HepG2 (cell line): ENCODE measurements around the gene TEX261. TPM values are rescaled to one million over a fixed set of nuclear protein-coding genes. Genes with fewer than 3 reads are reported as not detected.

Experiments
- ATF3 ChIP-seq: sonication (generic); formaldehyde crosslinking; IDR thresholded peaks from 2 replicates; pipeline ENCODE4 v1.4.0; 2020; ENCODE audit warnings: missing genetic modification reagents
- CSRNP2 ChIP-seq: sonication (generic); formaldehyde crosslinking; conservative IDR thresholded peaks from 2 replicates; pipeline ENCODE4 v1.8.0; 2022; ENCODE audit warnings: low read depth, missing genetic modification reagents
- ERF ChIP-seq: IDR thresholded peaks from 2 replicates; pipeline ENCODE4 v1.6.1; 2018; ENCODE audit warnings: missing biosample characterization, missing genetic modification reagents
- FLYWCH1 ChIP-seq: sonication (generic); formaldehyde crosslinking; IDR thresholded peaks from 2 replicates; pipeline ENCODE4 v1.8.1; 2023; ENCODE audit warnings: mild to moderate bottlenecking, missing genetic modification reagents
- HMGA1 ChIP-seq: sonication (generic); formaldehyde crosslinking; conservative IDR thresholded peaks from 2 replicates; pipeline ENCODE4 v1.4.0; 2020; ENCODE audit warnings: missing genetic modification reagents
- HNRNPUL1 ChIP-seq: fragments of 200-400 bp; formaldehyde crosslinking; IDR thresholded peaks from 2 replicates; pipeline ENCODE4 v1.6.1; 2017; ENCODE audit warnings: low read depth, mild to moderate bottlenecking, low read length, moderate library complexity
- KDM1A ChIP-seq: IDR thresholded peaks from 2 replicates; pipeline ENCODE4 v1.6.1; 2016; ENCODE audit warnings: missing compliant biosample characterization
- KLF15 ChIP-seq: sonication (generic); formaldehyde crosslinking; IDR thresholded peaks from 2 replicates; pipeline ENCODE4 v1.8.1; 2023; ENCODE audit warnings: borderline replicate concordance, mild to moderate bottlenecking, inconsistent platforms, missing genetic modification reagents, mixed read lengths
- PHF5A ChIP-seq: IDR thresholded peaks from one replicate; pipeline ENCODE4 v1.6.1; 2018; ENCODE audit warnings: low read depth, missing genetic modification reagents; ENCODE audit not compliant: unreplicated experiment
- RBM39 ChIP-seq: fragments of 200-400 bp; formaldehyde crosslinking; IDR thresholded peaks from one replicate; pipeline ENCODE4 v1.6.1; 2018; ENCODE audit warnings: antibody characterized with exemption, mild to moderate bottlenecking, low read depth, low read length; ENCODE audit not compliant: poor library complexity, severe bottlenecking
- SIX1 ChIP-seq: sonication (generic); formaldehyde crosslinking; IDR thresholded peaks from 2 replicates; pipeline ENCODE4 v1.4.0; 2020; ENCODE audit warnings: missing genetic modification reagents, borderline replicate concordance
- TFAP4 ChIP-seq: sonication (generic); IDR thresholded peaks from 2 replicates; pipeline ENCODE4 v1.6.1; 2016; ENCODE audit warnings: low read depth, borderline replicate concordance
- TFDP1 ChIP-seq: IDR thresholded peaks from 2 replicates; pipeline ENCODE4 v1.6.1; 2016; ENCODE audit warnings: missing compliant biosample characterization, missing genetic modification reagents, borderline replicate concordance
- TFDP2 ChIP-seq: sonication (generic); formaldehyde crosslinking; IDR thresholded peaks from 2 replicates; pipeline ENCODE4 v1.4.0; 2020; ENCODE audit warnings: missing genetic modification reagents
- ZFP91 ChIP-seq: sonication (generic); formaldehyde crosslinking; IDR thresholded peaks from 2 replicates; pipeline ENCODE4 v1.9.0; 2022; ENCODE audit warnings: missing genetic modification reagents, mild to moderate bottlenecking, borderline replicate concordance
- ZNF207 ChIP-seq: fragments of 450-650 bp; IDR thresholded peaks from 2 replicates; pipeline ENCODE4 v1.6.1; 2016; ENCODE audit warnings: antibody characterized with exemption, borderline replicate concordance
- ZNF292 ChIP-seq: sonication (generic); formaldehyde crosslinking; IDR thresholded peaks from 2 replicates; pipeline ENCODE4 v1.8.1; 2022; ENCODE audit warnings: mild to moderate bottlenecking, low read depth, missing genetic modification reagents, borderline replicate concordance
- ZNF737 ChIP-seq: sonication (generic); formaldehyde crosslinking; IDR thresholded peaks from 2 replicates; pipeline ENCODE4 v1.5.0; 2020; ENCODE audit warnings: missing genetic modification reagents, mild to moderate bottlenecking, borderline replicate concordance
- ZNF747 ChIP-seq: sonication (generic); formaldehyde crosslinking; IDR thresholded peaks from 2 replicates; pipeline ENCODE4 v1.8.1; 2023; ENCODE audit warnings: missing genetic modification reagents, mild to moderate bottlenecking, borderline replicate concordance
- ZNF768 ChIP-seq: sonication (generic); formaldehyde crosslinking; IDR thresholded peaks from 2 replicates; pipeline ENCODE4 v1.4.0; 2020; ENCODE audit warnings: missing genetic modification reagents
- polyA plus RNA-seq, 8 experiments: library from polyadenylated mRNA; depleted of rRNA in 3 of 8; stranded (reverse) in 7 of 8; unstranded in 1 of 8; fragments of >200 nt; fragmentation: Illumina TruSeq in 4 of 8; extraction: Trizol in 4 of 8; gene quantifications; 2 replicates each; pipeline versions ENCODE4 v1.2.1 to v1.2.3, GENCODE V29; 2011 to 2016; ENCODE audit warnings: low read depth in 4 of 8, missing spikeins in 1 of 8, mixed read lengths in 1 of 8; ENCODE audit not compliant: insufficient read depth in 1 of 8
- total RNA-seq, 5 experiments: library from RNA; depleted of rRNA; stranded (reverse); fragments of >200 nt; fragmentation: Illumina TruSeq; extraction: Trizol; gene quantifications; 2 replicates each; pipeline ENCODE4 v1.2.3, GENCODE V29; 2016; ENCODE audit warnings: low read depth in 1 of 5

TEX261 gene
- total and polyA plus RNA-seq, 2 of the 13 experiments (the other 11 are each of a cell fraction or from before 2014, with no cell fraction given): 43.8 to 78.7 TPM

GRCh38 chr2:70937866-70938585 is 56.6 kb downstream of the TEX261 start (continued):
- TF ChIP-seq ATF3 (CRISPR knock-in tag) (no peak), KLF15 (CRISPR knock-in tag) (no peak), FLYWCH1 (CRISPR knock-in tag) (no peak), ZNF768 (no peak), TFAP4 (peak; percentile 8; the same call in 1 of the 2 replicates), CSRNP2 (no peak), ZNF292 (CRISPR knock-in tag) (peak; percentile 33; the same call in 1 of the 2 replicates), TFDP2 (CRISPR knock-in tag) (0 out of 2 replicates have a peak, but pooled peaks have one; percentile 21), PHF5A (CRISPR knock-in tag) (no peak), ZNF747 (CRISPR knock-in tag) (no peak), RBM39 (peak; percentile 11), SIX1 (no peak), ERF (no peak), ZNF737 (no peak), HMGA1 (no peak), KDM1A (no peak), TFDP1 (CRISPR knock-in tag) (no peak), ZFP91 (CRISPR knock-in tag) (no peak), HNRNPUL1 (no peak), ZNF207 (no peak)
